Anterior cingulate cortex (tissue), 58 donors: ENCODE data around the gene RTN3.
"Not testable (repeated sequence)": the region's sequence is repeated elsewhere in the genome, so short reads cannot be mapped to it uniquely, and the experiment has no call there.

ENCODE experiments used
- DNase-seq, 58 donors: peaks; one replicate each; lab custom pipeline; 2025; lab: John Stamatoyannopoulos, UW

Gene RTN3

GRCh38 chr11:63681321-63682065 lies at the start of gene RTN3:
RTN3 (plus strand) TSS chr11:63681500; CDS start chr11:63681637, 137 bp downstream.
- peak; percentile 70 to 99 (median 96) for DNase-seq

GRCh38 chr11:63635762-63636465 lies 45.4 kb upstream of the RTN3 start:
- peak in 53 of 58 donors; percentile 2 to 73 (median 42) for DNase-seq

GRCh38 chr11:63638436-63638835 lies 42.9 kb upstream of the RTN3 start:
- DNase-seq, result not testable (repeated sequence)

DNA sequence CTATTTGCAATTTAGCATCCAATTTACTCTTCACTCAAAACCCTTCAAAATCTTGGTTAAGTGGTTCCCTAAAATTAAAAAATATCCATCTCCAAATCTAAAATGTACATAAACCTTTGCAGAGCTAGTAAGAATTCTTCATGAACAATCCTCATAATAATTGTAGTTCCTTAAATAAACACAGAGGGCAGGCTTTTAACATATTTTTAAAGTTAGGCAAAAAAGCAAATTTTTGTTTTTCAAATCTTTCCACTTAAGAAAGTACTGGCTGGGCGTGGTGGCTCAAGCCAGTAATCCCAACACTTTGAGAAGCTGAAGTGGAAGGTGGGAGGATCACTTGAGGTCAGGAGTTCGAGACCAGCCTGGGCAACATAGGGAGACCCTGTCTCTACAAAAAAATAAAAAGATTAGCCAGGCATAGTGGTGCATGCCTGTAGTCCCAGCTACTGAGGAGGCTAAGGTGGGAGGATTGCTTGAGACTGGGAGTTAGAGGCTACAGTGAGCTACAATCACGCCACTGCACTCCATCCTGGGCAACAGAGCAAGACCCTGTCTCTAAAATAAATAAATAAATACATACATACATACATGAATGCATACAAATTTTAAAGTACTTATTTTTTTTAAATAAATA lies 42.0 kb upstream of the RTN3 start:
- no peak for DNase-seq

DNA sequence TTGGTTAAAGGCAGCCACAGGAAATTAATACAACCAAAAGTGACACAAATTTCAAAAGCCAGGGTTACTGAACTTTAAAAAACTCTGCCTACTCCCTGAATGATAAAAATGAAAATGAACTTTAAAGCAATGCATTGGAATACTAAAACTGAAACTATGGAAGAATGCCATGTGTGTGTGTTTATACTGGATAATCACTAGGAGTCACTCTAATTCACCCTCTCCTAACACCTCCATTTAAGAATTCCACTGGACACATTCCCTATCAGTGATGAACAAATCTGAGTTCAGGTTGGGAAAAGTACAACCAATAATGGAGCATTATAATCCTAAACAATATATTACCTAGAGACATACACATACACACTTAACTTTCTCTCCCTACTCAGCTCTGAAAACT lies 39.6 kb upstream of the RTN3 start:
- DNase-seq, result no peak

DNA sequence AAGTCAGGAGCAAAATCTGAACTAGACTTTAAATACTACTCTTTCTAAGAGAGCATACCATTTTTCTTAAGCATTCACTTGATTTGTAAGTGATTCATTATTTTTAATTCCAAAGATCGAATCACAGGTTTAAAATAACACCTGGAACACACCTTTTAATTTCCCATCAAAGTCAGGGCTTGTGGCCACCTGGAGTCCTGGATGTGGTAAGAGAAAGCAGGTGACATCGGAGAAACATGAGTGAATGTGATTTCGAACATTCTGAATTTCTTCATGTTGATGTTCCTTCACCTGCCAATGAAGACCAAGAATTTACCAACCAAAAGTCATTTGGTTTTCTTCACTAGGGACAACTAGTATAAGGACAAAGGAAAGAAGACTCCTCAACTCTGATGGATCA lies 38.1 kb upstream of the RTN3 start:
- no peak for DNase-seq

DNA sequence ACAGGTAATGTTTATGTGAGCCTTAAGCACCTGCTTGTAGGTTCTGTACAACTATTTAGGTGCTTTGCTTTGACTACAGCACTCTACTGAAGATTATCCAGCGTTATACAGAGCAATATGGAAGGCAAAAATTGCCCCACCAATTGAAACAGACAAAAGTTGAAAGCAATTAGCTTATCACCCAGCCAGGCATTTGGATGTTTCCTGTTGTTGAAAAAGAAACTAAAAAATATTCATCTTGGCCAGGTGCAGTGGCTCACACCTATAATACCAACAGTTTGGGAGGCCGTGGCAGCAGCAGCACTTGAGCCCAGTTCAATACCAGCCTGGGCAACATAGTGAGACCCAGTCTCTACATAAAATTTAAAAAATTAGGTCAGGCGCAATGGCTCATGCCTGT lies 28.6 kb upstream of the RTN3 start:
- no peak for DNase-seq

DNA sequence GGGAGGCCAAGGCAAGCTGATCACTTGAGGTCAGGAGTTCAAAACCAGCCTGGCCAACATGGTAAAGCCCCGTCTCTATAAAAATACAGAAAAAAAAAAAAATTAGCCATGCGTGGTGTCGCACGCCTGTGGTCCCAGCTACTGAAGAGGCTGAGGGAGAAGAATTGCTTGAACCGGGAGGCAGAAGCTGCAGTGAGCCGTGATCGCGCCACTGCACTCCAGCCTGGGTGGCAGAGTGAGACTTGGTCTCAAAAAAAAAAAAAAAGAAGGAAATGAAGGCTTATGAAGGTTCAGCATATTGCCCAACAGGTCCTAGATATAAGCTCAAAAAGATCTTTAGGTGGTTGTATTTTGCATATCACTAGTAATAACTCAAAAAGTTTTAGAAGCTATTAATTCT lies 20.3 kb upstream of the RTN3 start:
- DNase-seq, result no peak

DNA sequence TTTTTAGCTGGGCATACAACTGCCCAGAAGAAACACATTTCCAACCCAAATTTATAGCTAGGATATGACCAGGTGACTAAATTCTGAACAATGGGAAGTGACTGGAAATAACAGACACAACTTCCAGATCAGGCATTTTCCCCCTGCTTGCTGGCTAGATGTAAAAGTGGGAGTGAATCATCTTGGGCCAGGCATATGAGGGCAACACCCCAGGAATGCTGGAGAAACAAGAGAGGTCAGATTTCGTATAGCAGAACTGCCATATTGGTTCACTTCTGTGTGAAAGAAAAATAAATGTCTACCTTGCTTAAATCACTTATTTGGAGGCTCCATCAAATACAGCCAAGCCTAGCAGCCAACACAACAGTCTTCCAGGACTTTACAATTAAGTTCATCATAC lies 17.5 kb upstream of the RTN3 start:
- no peak for DNase-seq

DNA sequence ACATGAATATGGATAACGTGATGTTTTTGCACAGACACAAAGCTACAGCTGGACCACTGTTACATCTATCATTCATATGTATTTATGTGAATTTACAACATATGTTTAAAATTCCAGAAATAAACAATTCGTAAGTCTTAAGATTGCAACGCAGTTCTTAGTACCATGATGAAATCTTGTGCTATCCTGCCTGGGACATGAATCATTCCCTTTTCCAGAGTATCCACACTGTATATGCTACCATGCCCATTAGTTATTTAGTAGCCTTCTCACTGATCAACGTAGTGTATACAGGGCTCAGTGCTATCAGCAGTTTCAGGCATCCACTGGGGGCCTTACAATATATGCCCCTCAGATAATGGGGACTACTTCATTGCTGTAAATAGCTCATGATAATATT lies 14.4 kb upstream of the RTN3 start:
- no peak for DNase-seq

DNA sequence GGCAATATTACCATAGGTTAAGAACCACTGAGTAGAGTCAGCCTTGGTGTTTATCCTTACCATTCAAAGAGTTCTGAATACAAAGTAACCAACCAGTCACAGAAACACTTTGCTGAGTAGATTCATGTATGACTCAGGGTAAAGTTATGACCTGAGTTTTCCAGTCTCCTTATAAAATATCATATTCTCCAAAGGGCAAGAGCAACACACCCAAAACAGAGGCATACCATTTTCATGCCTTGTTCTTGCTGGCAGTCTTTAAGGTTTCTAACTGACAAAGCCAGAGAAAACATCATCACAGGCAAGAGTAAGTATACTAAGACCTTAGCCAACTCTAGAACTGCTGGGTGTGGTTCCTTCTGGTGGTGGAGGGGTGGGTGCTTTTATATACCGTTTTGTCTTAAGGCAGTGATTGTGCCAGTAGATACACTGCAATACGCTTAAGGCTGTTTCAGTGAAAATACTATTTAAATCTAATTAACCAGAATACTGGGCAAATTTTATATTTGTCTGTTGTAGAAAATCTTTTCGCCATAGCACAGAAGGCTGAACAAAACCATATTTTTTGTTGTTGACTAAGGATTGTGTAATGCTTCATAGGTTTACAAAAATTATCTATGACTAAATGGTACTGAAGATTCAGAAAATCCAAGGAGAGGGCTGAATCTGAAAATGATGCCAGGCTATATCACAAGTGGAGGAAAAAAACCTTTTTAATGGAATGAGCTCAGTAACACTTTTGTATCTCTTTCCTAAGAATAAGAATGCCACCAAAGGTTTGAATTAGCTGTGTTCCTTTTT lies 13.1 kb upstream of the RTN3 start:
- no peak for DNase-seq

DNA sequence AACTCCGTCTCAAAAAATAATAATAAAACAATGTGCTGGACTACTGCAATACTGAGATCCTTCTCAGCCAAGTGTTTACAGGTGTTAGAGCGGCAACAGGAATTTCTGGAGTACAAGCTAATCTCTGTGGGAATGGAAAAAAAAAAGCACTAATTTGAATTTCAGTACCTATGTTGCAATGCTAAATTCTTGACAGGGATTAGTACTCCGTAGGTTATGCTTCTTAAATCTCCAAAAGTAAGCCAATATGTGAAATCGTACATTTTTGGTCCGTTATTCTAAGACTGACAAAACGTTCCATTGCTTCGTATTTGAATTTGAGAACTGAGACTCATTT lies 11.2 kb upstream of the RTN3 start:
- DNase-seq, result no peak

DNA sequence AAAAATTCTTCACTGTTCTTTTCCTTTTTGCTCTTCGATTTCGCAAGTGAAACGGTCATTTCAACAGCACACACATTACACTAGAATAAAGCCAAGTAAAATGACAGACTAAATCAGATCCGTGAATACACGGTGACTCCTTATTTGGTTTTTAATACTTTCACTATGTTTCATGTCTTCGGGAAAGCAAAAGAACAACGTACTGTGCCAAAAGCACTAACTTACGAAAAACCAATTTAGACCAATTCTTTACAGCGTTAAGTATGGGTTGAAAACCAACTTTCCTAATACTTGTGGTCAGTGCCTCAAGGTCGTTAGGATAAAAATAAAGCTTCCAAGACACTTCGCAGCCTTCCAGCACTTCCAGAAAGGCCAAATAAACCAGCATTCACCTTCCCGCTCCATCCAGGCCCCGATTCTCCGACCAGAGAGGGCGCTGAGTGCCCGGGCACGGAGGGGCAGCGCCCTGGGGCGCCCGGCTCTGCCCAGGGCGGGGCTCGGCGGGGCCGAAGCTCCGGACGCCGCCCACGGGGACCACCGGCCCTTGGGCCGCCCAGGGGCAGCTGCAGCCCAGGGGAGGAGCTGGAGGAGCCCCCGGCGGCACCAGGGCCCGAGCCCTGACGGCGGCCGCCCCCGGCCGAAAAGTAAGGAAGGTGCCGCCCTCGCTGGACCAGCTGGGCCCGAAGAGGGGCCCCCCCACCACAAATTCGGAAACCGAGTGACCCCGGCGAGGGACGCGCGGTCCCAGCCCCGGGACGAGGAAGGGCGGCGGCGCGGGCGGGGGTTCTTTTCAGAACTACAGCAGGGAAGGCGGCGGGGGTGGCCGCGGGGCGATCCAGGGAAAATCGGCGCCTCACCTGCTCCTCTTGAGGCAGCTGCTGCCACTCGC lies 10.6 kb upstream of the RTN3 start:
- peak in 52 of 58 donors; percentile 8 to 76 (median 50) for DNase-seq

- peak; percentile 68 to 98 (median 94) for DNase-seq
Observed at GRCh38 chr11:63671322-63672155, 9.8 kb upstream of the RTN3 start, which contains the start of gene ATL3. ATL3 (minus strand) TSS chr11:63671376; CDS start chr11:63671335, 41 bp downstream.

DNA sequence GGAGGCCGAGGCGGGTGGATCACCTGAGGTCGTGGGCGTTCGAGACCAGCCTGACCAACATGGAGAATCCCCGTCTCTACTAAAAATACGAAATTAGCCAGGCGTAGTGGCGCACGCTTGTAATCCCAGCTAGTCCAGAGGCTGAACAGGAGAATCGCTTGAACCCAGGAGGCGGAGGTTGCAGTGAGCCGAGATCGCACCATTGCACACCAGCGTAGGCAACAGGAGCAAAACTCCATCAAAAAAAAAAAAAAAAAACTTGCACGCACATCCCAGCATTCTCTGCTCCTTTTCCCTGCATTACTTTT lies 9.2 kb upstream of the RTN3 start:
- DNase-seq, result no peak

DNA sequence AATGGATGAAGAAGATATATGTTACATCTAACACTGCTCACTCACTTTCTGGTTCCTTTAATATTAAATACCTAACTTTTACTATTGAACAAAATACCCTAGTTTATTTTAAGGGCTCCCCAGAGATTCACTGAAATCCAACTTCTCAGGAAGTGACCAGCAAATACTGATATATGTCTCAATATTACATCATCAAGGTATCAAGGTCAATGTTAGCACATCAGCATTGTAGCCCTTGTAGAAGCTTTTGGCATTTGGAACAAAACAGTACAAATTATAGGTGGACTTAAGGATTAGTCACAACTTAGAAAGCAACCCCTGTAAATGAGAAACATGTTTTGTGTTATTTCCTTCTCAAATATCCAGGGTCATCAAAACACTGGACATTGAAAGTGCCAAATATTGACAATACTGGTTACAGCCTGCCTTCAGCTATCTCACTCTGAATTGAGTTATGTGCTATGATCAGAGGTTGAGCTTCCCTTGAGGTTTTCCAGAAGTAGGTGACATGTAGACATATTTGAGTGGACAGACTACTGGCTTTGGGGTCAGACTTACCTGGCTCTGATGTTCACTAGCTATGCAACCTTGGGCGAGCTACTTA lies 8.3 kb upstream of the RTN3 start:
- no peak for DNase-seq

GRCh38 chr11:63673579-63673978 lies 7.7 kb upstream of the RTN3 start:
- DNase-seq, result no peak

DNA sequence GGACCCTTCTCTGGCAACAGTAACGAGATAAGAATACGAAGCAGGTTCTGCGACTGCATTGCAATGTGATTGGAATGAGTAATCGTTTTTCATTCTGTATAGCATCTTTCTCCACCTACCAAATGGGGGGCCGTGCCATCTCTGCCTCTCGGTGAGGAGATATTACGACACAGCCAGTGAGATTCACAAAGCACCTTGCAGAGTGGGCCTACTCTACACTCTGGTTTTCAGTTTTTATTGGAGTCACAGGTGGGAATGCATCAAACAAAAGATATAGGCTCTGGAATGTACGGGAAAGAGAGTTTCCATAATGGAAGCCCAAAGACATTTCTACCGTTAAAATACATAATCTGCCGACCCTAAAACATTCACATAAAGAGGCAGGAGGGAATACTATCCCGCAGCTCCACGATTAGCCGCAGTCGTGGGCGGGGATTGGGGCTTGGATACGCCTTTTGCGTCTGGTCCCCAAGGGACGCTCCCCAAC lies 423 bp upstream of the RTN3 start:
- DNase-seq, result peak in 48 of 58 donors; percentile 14 to 81 (median 56)
